Erythroblast (primary cell): ENCODE results near the gene RNF182.

Experiments
- GATA1 ChIP-seq: IDR thresholded peaks from 2 replicates; pipeline ENCODE4 v1.6.1; 2011; ENCODE audit warnings: low read depth, mild to moderate bottlenecking, control low read depth, low read length, moderate library complexity
- POLR2A ChIP-seq: IDR thresholded peaks from 2 replicates; pipeline ENCODE4 v1.6.1; 2011; ENCODE audit warnings: mild to moderate bottlenecking, low read length

GRCh38 chr6:14017626-14018475, 93.1 kb downstream of the RNF182 start:
- no peak for TF ChIP-seq POLR2A
- no peak for TF ChIP-seq GATA1
